Smooth muscle cell (in vitro differentiated cells): ENCODE data around the gene NUP133. TPM values are rescaled to one million over a fixed set of nuclear protein-coding genes. Genes with fewer than 3 reads are reported as not detected.
"Not testable (repeated sequence)": the region's sequence is repeated elsewhere in the genome, so short reads cannot be mapped to it uniquely, and the experiment has no call there.

Experiments used
- DNase-seq: peaks from one replicate; lab custom pipeline; 2025; ENCODE audit not compliant: unreplicated experiment; lab: John Stamatoyannopoulos, UW
- H2AFZ ChIP-seq: fragments of 200-600 bp; sonication (generic); 2 replicates; pipeline ENCODE4 v1.6.0; 2016; ENCODE audit warnings: antibody characterized with exemption, low read depth, mild to moderate bottlenecking
- H3F3A ChIP-seq: fragments of 200-600 bp; sonication (generic); 2 replicates; pipeline ENCODE4 v1.6.0; 2017; ENCODE audit warnings: antibody characterized with exemption, low read depth
- H3K27ac ChIP-seq: fragments of 200-600 bp; sonication (generic); 2 replicates; pipeline ENCODE4 v1.5.1; 2016; ENCODE audit warnings: low read depth, mild to moderate bottlenecking
- H3K27me3 ChIP-seq: fragments of 200-600 bp; sonication (generic); 2 replicates; pipeline ENCODE4 v1.6.1; 2016; ENCODE audit warnings: low read depth, mild to moderate bottlenecking
- H3K36me3 ChIP-seq: fragments of 200-600 bp; sonication (generic); 2 replicates; pipeline ENCODE4 v1.5.1; 2016; ENCODE audit warnings: low read depth
- H3K4me1 ChIP-seq: fragments of 200-600 bp; sonication (generic); 2 replicates; pipeline ENCODE4 v1.5.1; 2016; ENCODE audit warnings: low read depth
- H3K4me2 ChIP-seq: fragments of 200-600 bp; sonication (generic); 2 replicates; pipeline ENCODE4 v1.6.0; 2016; ENCODE audit warnings: mild to moderate bottlenecking
- H3K4me3 ChIP-seq: fragments of 200-600 bp; sonication (generic); 2 replicates; pipeline ENCODE4 v1.5.1; 2016; ENCODE audit warnings: mild to moderate bottlenecking
- H3K79me2 ChIP-seq: fragments of 200-600 bp; sonication (generic); 2 replicates; pipeline ENCODE4 v1.6.0; 2016; ENCODE audit warnings: low read depth, mild to moderate bottlenecking
- H3K9ac ChIP-seq: fragments of 200-600 bp; sonication (generic); 2 replicates; pipeline ENCODE4 v1.6.0; 2016; ENCODE audit warnings: low read depth
- H3K9me3 ChIP-seq: fragments of 200-600 bp; sonication (generic); replicated peaks from 2 replicates; pipeline ENCODE4 v1.5.1; 2016; ENCODE audit warnings: low read depth
- H4K20me1 ChIP-seq: fragments of 200-600 bp; sonication (generic); 2 replicates; pipeline ENCODE4 v1.6.0; 2016; ENCODE audit warnings: low read depth
- CTCF ChIP-seq: fragments of 200-600 bp; sonication (generic); IDR thresholded peaks from 2 replicates; pipeline ENCODE4 v1.5.1; 2017; ENCODE audit warnings: borderline replicate concordance, mild to moderate bottlenecking, antibody characterized with exemption; ENCODE audit not compliant: insufficient read depth, poor library complexity, severe bottlenecking
- WGBS: methylation state at CpG from one replicate; pipeline ENCODE4 v1.1.7; 2016; ENCODE audit warnings: low lambda C conversion rate; 5-methylcytosine and 5-hydroxymethylcytosine counted together
- polyA plus RNA-seq: library from polyadenylated mRNA; unstranded; fragments of >200 nt; fragmentation: Nextera tagmentation; extraction: Ambion mirVana; gene quantifications from 2 replicates; pipeline ENCODE4 v1.2.1, GENCODE V29; 2016
- total RNA-seq: library from RNA; depleted of rRNA; stranded (reverse); fragments of >200 nt; gene quantifications from 2 replicates; pipeline ENCODE4 v1.2.3, GENCODE V29; 2014

Gene NUP133
- total and polyA plus RNA-seq, 2 experiments from 2014 or later, result 15.5 to 40.0 TPM

GRCh38 chr1:229427572-229427971 lies 80.6 kb downstream of the NUP133 start:
- no peak overlapping the region for H3K4me3 ChIP-seq
- no peak for TF ChIP-seq CTCF
- no peak overlapping the region for H3K9ac ChIP-seq
- H3K4me1 ChIP-seq, result no peaks in the 10 kb centered on the region
- H3K36me3 ChIP-seq, result no peaks in the 10 kb centered on the region
- no peaks in the 10 kb centered on the region for H3F3A ChIP-seq
- H3K9me3 ChIP-seq, result no peaks in the 10 kb centered on the region
- H4K20me1 ChIP-seq, result no peaks in the 10 kb centered on the region
- no peak overlapping the region for H3K27ac ChIP-seq
- H3K79me2 ChIP-seq, result no peaks in the 10 kb centered on the region
- 89% methylated on average over 3 of the region's 3 CpGs for WGBS
- DNase-seq, result no peak
- H3K4me2 ChIP-seq, result no peak overlapping the region
- H3K27me3 ChIP-seq, result peaks cover 5% of the 10 kb centered on the region
- no peak overlapping the region for H2AFZ ChIP-seq

- Histone ChIP-seq H3K4me1 (no peaks in the 10 kb centered on the region), H3K27ac (no peak overlapping the region)
- WGBS, result 94% methylated on average over 2 of the region's 2 CpGs
These were observed 82.5 kb downstream of the NUP133 start for GRCh38 chr1:229425564-229426159.

GRCh38 chr1:229420765-229421164 lies 87.4 kb downstream of the NUP133 start:
- no peaks in the 10 kb centered on the region for H4K20me1 ChIP-seq
- no peak for DNase-seq
- no peaks in the 10 kb centered on the region for H3K79me2 ChIP-seq
- 85% methylated on average over 7 of the region's 7 CpGs for WGBS
- no peak for TF ChIP-seq CTCF
- no peaks in the 10 kb centered on the region for H3K9me3 ChIP-seq
- no peaks in the 10 kb centered on the region for H3K36me3 ChIP-seq
- no peak overlapping the region for H3K4me2 ChIP-seq
- H3K27me3 ChIP-seq, result peaks cover 5% of the 10 kb centered on the region
- H2AFZ ChIP-seq, result no peak overlapping the region
- H3K9ac ChIP-seq, result no peak overlapping the region
- no peaks in the 10 kb centered on the region for H3K4me1 ChIP-seq
- no peak overlapping the region for H3K27ac ChIP-seq
- no peak overlapping the region for H3K4me3 ChIP-seq
- no peaks in the 10 kb centered on the region for H3F3A ChIP-seq

More at GRCh38 chr1:229425564-229426159, 82.5 kb downstream of the NUP133 start:
- peaks cover 5% of the 10 kb centered on the region for H3K27me3 ChIP-seq
- no peaks in the 10 kb centered on the region for H3K36me3 ChIP-seq
- no peak overlapping the region for H3K4me2 ChIP-seq
- H3K9ac ChIP-seq, result no peak overlapping the region
- no peaks in the 10 kb centered on the region for H3K9me3 ChIP-seq
- no peaks in the 10 kb centered on the region for H4K20me1 ChIP-seq
- no peak for TF ChIP-seq CTCF
- no peak overlapping the region for H3K4me3 ChIP-seq
- no peaks in the 10 kb centered on the region for H3K79me2 ChIP-seq
- H2AFZ ChIP-seq, result no peak overlapping the region
- H3F3A ChIP-seq, result no peaks in the 10 kb centered on the region
- DNase-seq, result no peak

GRCh38 chr1:229420224-229420623 lies 87.9 kb downstream of the NUP133 start:
- Histone ChIP-seq H3K79me2 (no peaks in the 10 kb centered on the region), H3K4me2 (no peak overlapping the region), H2AFZ (no peak overlapping the region), H3K4me1 (no peaks in the 10 kb centered on the region), H3K27ac (no peak overlapping the region), H3K9me3 (no peaks in the 10 kb centered on the region), H4K20me1 (no peaks in the 10 kb centered on the region), H3F3A (no peaks in the 10 kb centered on the region), H3K36me3 (no peaks in the 10 kb centered on the region), H3K9ac (no peak overlapping the region), H3K4me3 (no peak overlapping the region), H3K27me3 (peaks cover 2% of the 10 kb centered on the region)
- no peak for TF ChIP-seq CTCF
- DNase-seq, result no peak
- WGBS, result 96% methylated on average over 11 of the region's 11 CpGs

- DNase-seq, H3F3A ChIP-seq, H3K9me3 ChIP-seq, H3K9ac ChIP-seq, H3K79me2 ChIP-seq, H3K27me3 ChIP-seq, H2AFZ ChIP-seq, H3K36me3 ChIP-seq, H3K27ac ChIP-seq, H3K4me2 ChIP-seq, H4K20me1 ChIP-seq, H3K4me3 ChIP-seq, H3K4me1 ChIP-seq: not testable (repeated sequence)
- WGBS, result 78% methylated on average over 6 of the region's 6 CpGs
These were observed 89.6 kb downstream of the NUP133 start for GRCh38 chr1:229418586-229418985.
